Bone marrow (tissue), 2 donors: ENCODE measurements around the gene STK10.
A peak's percentile ranks its signal among the peaks of the same experiment; 100 is the strongest.
"Not testable (repeated sequence)": the region's sequence is repeated elsewhere in the genome, so short reads cannot be mapped to it uniquely, and the experiment has no call there.

ENCODE experiments used
- DNase-seq, 2 donors: peaks; one replicate each; lab custom pipeline; 2025; lab: John Stamatoyannopoulos, UW

STK10 gene

GRCh38 chr5:172052450-172053236 lies 135.4 kb downstream of the STK10 start:
- DNase-seq: no peak

GRCh38 chr5:172051643-172052339 lies 136.2 kb downstream of the STK10 start:
- DNase-seq: no peak

DNA sequence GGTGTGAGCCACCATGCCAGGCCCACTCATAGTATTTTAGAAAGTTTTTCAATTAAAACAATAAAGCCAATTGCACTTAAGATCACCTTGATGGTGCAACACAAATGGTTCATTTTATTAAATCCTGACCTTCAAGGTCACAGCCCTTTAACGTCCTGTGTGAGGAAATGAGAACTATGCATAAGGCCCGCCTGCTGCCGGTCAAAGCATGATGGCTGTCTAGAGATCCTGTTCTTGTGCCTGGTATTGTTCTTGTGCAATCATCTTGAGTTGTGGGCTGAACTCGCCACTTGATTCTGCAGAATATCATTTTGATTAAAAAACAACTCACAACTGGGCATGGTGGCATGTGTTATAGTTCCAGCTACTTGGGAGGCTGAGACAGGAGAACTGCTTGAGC lies 137.9 kb downstream of the STK10 start:
- no peak for DNase-seq

DNA sequence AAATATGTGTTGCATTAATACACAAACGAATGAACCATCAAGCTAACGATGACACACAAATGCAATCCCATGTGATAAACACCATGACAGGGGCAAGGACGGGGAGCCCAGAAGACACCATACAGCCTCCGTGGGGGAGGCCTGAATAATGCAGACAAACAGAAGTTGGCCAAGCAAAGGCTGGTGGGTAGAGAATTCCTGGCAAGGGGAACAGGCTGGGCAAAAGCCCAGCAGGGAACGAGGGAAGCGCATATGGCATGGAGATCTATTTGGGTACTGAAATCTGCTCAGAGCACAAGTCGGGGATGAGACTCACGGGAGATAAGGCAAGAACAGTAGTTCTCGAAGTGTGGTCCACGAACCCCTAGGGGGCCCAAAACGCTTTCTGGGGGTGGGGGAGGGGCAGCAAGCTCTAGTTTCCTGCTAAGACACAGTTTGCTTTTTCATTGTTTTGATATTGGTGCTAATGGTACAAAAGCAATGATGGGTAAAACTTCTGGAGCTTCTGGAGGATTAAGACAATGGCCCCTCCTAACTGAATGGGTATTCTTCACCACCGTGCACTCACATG lies 138.7 kb downstream of the STK10 start:
- DNase-seq: no peak

DNA sequence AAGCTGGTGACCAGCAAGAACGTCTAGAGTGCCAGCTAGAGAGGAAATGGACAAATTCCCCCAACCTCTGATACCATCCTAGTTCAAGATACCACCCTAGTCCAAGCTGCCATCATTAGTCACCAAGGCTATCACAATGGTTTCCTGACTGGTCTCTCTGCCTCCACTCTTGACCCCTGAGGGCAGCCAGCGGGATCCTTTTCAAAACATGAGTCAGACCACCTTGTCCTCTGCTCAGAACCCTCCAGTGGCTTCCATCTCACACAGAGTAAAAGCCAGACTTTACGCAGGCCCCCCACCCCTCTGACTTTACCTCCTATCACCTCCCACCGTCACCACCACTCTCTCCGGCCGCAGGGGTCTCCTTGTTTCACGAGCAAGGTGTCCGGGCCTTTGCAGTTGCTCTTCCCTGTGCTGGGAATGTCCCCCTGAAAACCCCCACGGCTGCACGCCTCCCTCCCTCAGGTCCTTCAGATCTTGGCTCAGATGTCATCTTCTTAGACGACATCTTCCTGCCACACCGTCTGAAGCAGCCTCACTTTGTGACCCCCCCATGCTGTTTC lies 139.4 kb downstream of the STK10 start:
- no peak for DNase-seq

- DNase-seq: no peak
Observed at GRCh38 chr5:172048170-172048422, 139.9 kb downstream of the STK10 start.

- no peak for DNase-seq
Observed at GRCh38 chr5:172046593-172046992, 141.4 kb downstream of the STK10 start.

DNA sequence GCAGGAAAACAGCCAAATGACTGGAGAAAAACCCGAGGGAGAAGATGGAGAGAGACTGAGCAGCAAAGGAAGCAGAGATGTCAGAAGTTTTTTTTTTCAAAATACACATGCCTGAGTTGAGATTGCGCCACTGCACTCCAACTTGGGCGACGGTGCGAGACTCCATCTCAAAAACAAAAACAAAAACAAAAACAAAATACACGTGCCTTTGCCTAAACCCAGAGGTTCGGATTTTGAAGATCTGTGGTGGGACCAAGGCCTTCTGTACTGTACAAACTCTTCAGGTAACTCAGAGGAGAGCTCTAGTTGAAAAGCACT lies 142.8 kb downstream of the STK10 start:
- DNase-seq: no peak

- DNase-seq: no peak
Observed at GRCh38 chr5:172044631-172045314, 143.3 kb downstream of the STK10 start.

DNA sequence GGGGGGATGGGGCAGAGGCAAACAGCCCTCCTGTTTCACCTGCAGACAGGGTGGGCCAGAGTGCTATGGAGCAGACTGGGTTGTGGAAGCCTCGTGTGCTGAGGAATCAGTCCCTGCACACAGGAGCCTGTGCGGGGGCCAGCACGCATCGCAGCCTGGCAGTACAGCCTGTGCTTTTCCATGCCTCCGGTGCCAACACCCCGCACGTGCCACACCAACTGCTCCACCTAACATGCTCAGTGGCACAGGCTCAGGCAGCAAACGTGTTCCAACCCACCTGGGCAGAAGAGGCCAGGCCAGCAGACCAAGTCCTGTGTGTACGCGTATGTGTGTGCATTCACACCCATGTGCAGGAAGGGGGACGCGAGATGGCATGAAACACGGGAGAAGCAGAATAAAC lies 144.2 kb downstream of the STK10 start:
- no peak for DNase-seq

DNA sequence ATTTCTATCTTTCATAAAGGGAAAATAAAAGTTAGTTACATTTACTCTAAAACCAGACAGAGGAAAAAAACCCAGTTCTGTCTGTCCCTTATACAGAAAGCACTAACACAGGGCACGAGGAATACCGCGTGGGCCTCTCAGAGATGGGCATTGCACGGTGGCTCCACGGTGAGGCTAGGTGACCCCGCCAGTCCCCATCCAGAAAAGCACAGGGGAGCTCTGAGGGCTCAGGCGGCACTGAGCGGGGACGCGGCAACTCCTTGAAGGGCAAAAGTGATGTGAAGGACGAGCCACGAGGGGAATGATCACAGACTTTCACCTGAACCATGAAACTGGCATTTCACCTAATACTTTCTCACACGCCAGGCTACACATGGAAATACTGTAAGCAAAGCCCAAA lies 145.8 kb downstream of the STK10 start:
- no peak for DNase-seq

- no peak for DNase-seq
Observed at GRCh38 chr5:172038167-172038566, 149.9 kb downstream of the STK10 start.

DNA sequence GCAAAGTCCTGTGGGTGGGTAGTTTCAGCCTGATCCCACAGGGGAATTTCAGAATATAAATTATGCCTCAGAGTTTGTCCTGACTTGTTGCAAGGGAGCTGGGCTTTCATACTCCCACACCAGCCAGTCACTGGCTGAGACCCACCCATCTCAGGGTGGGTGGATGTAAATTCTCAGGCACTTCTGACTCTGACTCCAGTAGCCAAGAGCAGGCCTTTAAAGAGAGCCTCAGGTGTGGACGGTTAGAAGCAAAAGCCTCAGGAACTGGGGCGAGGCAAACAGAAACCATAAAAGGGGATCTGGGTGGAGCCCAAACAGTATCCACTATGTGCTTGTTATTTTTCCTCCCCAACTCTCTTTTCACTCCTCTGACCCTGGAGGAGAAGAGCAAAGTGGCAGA lies 153.0 kb downstream of the STK10 start:
- no peak for DNase-seq

DNA sequence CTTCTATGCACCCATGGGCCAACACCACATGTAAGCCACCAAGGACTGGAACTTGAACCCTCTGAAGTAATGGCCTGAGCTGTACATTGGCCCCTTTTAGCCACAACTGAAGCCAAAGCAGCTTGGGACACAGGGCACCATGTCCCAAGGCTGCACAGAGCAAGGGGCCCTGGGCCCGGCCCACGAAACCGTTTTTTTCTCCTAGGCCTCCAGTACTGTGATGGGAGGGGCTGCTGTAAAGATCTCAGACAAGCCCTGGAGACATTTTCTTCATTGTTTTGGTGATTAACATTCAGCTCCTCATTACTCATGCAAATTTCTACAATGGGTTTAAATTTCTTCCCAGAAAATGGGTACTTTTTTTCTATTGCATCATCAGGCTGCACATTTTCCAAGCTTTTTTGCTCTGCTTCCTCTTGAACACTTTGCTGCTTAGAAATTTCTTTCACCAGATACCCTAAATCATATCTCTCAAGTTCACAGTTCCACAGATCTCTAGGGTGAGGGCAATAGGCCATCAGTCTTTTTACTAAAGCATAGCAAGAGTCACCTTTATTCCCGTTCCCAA lies 156.0 kb downstream of the STK10 start:
- no peak for DNase-seq

- DNase-seq: no peak
Observed at GRCh38 chr5:172029876-172030275, 158.1 kb downstream of the STK10 start.

GRCh38 chr5:172028167-172028566 lies 159.9 kb downstream of the STK10 start:
- no peak for DNase-seq

DNA sequence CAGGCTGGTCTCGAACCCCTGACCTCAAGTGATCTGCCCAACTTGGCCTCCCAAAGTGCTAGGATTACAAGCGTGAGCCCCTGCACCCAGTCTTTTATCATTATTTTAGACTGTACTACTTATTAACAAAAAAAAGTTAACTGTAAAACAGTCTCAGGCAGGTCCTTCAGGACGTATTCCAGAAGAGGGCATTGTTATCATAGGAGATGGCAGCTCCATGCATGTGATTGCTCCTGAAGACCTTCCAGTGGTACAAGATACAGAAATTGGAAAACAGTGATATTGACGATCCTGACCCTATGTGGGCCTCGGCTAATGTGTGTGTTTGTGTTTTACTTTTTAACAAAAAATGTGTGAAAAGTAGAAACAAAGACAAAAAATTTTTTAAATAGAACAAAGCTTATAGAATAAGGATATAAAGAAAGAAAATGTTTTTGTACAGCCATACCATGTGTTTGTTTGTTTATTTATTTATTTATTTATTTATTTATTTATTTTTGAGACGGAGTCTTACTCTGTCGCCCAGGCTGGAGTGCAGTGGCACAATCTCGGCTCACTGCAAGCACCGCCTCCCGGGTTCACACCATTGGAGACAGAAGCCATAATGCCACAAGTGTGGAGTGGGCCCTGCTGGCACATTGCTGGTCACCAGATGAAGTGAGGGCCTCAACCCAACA lies 167.8 kb downstream of the STK10 start:
- DNase-seq: not testable (repeated sequence)

DNA sequence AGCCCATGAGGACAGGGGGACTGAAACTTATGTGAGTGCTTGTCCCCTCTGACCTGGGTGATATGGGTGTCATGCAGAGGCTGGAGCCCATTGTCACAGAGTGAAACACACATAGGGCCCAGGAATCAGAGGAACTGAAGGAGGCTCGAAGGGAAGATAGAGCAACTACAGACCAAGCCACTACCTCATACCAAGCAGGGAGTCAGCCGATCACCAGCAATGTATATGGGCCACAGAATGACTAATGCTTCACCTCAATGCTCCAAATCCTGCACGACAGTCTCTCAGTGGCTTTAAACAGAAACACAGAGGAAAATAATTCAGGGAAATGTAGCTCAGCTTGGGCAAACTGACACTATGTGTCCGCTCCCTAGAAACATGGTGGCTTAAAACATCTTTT lies 172.7 kb downstream of the STK10 start:
- no peak for DNase-seq

DNA sequence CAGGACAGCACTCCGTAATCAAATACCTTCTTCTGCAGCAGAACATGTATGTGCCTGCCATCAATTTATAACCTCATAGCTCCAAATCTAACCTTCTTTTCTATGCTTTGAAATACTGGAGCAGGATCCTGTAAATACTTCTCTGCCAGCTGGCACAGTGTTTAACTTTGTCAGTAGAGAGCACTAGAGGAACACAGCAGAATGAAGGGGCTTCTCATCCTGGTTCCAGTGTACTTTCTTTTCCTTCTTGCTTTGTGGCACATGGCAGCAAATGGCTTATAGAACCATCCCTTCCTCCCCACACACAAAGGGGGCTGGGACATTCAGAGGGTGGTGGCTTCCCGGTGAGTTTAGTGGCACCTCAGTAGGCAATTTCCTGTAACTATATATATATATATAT lies 177.7 kb downstream of the STK10 start:
- DNase-seq: peak in 1 of 2 donors; percentile 9

DNA sequence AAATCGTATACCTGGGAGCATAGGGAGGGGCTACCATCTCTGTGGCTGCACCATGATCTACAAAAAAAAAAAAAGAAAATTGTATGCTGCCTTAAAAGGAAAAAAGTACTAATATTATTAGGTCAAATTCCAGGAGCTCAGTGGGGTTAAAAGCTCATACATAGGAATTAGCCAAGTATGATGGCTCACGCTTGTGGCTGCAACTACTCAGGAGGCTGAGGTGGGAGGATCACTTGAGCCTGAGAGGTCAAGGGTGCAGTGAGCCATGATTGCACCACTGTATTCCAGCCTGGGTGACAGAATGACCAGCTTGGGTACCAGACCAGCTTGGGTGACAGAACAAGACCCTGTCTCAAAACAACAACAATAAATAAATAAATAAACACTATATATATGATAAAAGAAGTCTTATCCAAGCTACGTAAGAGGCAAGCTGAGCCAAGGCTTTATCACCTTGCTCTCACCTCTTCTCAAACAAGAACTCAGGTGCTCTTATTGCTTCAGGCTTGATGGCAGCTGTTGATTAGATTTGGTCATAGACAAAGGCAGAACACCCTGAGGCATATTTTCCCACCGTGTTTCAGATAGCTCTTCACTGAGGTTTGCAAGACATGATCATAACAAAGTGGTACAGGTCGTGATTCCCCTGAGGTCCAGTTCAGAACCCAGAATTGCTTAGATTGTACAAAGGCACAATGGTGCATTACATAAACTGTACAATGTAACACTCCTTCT lies 178.3 kb downstream of the STK10 start:
- no peak for DNase-seq

DNA sequence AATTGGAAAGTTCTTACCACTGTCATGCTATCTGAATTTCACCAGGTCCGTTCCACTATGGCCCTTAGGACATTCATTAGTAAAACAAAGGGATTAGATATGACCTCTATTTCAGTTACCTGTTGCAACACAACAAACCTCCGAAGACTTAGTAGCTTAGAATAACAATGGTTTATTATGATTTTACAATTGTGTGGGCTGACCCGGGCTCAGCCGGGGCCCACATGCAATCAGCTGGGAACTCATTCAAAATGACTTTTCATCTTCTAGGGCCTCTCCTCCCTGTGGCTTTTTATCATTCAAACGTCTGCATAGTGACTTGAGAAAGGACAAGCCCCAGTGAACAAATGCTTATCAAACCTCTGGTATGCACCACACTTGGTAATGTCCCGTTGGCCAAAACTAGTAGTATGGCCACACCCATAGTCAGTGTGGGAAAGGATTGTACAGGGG lies 179.3 kb downstream of the STK10 start:
- no peak for DNase-seq
